HepG2 (cell line): ENCODE measurements around the gene TRAP1. TPM values are rescaled to one million over a fixed set of nuclear protein-coding genes. Genes with fewer than 3 reads are reported as not detected.
A peak's percentile ranks its signal among the peaks of the same experiment; 100 is the strongest.

ENCODE experiments used
- CHCHD3 ChIP-seq: sonication (generic); formaldehyde crosslinking; IDR thresholded peaks from 2 replicates; pipeline ENCODE4 v1.8.0; 2022; ENCODE audit warnings: mild to moderate bottlenecking, missing genetic modification reagents, moderate library complexity
- EZH2 ChIP-seq: conservative IDR thresholded peaks from 2 replicates; pipeline ENCODE4 v1.6.1; 2012; ENCODE audit warnings: mild to moderate bottlenecking, low read depth, low read length, moderate library complexity
- HOXA3 ChIP-seq: sonication (generic); formaldehyde crosslinking; IDR thresholded peaks from 2 replicates; pipeline ENCODE4 v1.5.0; 2020; ENCODE audit warnings: missing genetic modification reagents
- LCORL ChIP-seq, 2 experiments: fragments of 450-650 bp in 1 of 2; sonication (generic) in 1 of 2; formaldehyde crosslinking in 1 of 2; IDR thresholded peaks; 2 replicates each; pipeline versions ENCODE4 v1.5.0 to v1.6.1; 2017 to 2020; ENCODE audit warnings: antibody characterized with exemption in 1 of 2, missing genetic modification reagents in 1 of 2
- MBD4 ChIP-seq: IDR thresholded peaks from 2 replicates; pipeline ENCODE4 v1.6.1; 2012; ENCODE audit warnings: low read length, inconsistent platforms, borderline replicate concordance
- ZBTB10 ChIP-seq: sonication (generic); formaldehyde crosslinking; IDR thresholded peaks from 2 replicates; pipeline ENCODE4 v1.4.0; 2020; ENCODE audit warnings: missing genetic modification reagents, borderline replicate concordance
- ZNF124 ChIP-seq: sonication (generic); formaldehyde crosslinking; IDR thresholded peaks from 2 replicates; pipeline ENCODE4 v1.4.0; 2020; ENCODE audit warnings: missing genetic modification reagents
- ZNF547 ChIP-seq: sonication (generic); formaldehyde crosslinking; IDR thresholded peaks from 2 replicates; pipeline ENCODE4 v1.5.1; 2020; ENCODE audit warnings: mild to moderate bottlenecking, missing genetic modification reagents
- ZNF549 ChIP-seq: sonication (generic); formaldehyde crosslinking; IDR thresholded peaks from 2 replicates; pipeline ENCODE4 v1.5.0; 2020; ENCODE audit warnings: missing genetic modification reagents
- polyA plus RNA-seq, 8 experiments: library from polyadenylated mRNA; depleted of rRNA in 3 of 8; stranded (reverse) in 7 of 8; unstranded in 1 of 8; fragments of >200 nt; fragmentation: Illumina TruSeq in 4 of 8; extraction: Trizol in 4 of 8; gene quantifications; 2 replicates each; pipeline versions ENCODE4 v1.2.1 to v1.2.3, GENCODE V29; 2011 to 2016; ENCODE audit warnings: low read depth in 4 of 8, missing spikeins in 1 of 8, mixed read lengths in 1 of 8; ENCODE audit not compliant: insufficient read depth in 1 of 8
- total RNA-seq, 5 experiments: library from RNA; depleted of rRNA; stranded (reverse); fragments of >200 nt; fragmentation: Illumina TruSeq; extraction: Trizol; gene quantifications; 2 replicates each; pipeline ENCODE4 v1.2.3, GENCODE V29; 2016; ENCODE audit warnings: low read depth in 1 of 5
- TF ChIP-seq, protein P1 (sequence below): sonication (generic); formaldehyde crosslinking; IDR thresholded peaks from 2 replicates; pipeline ENCODE4 v1.4.0; 2020; ENCODE audit warnings: missing genetic modification reagents
- TF ChIP-seq, protein P2 (sequence below): sonication (generic); formaldehyde crosslinking; IDR thresholded peaks from 2 replicates; pipeline ENCODE4 v1.5.1; 2020; ENCODE audit warnings: mild to moderate bottlenecking, missing genetic modification reagents, moderate library complexity

TRAP1 gene
- total and polyA plus RNA-seq, 2 of the 13 experiments (the other 11 are each of a cell fraction or from before 2014, with no cell fraction given), result 127 to 240 TPM

- TF ChIP-seq, protein P1, sequence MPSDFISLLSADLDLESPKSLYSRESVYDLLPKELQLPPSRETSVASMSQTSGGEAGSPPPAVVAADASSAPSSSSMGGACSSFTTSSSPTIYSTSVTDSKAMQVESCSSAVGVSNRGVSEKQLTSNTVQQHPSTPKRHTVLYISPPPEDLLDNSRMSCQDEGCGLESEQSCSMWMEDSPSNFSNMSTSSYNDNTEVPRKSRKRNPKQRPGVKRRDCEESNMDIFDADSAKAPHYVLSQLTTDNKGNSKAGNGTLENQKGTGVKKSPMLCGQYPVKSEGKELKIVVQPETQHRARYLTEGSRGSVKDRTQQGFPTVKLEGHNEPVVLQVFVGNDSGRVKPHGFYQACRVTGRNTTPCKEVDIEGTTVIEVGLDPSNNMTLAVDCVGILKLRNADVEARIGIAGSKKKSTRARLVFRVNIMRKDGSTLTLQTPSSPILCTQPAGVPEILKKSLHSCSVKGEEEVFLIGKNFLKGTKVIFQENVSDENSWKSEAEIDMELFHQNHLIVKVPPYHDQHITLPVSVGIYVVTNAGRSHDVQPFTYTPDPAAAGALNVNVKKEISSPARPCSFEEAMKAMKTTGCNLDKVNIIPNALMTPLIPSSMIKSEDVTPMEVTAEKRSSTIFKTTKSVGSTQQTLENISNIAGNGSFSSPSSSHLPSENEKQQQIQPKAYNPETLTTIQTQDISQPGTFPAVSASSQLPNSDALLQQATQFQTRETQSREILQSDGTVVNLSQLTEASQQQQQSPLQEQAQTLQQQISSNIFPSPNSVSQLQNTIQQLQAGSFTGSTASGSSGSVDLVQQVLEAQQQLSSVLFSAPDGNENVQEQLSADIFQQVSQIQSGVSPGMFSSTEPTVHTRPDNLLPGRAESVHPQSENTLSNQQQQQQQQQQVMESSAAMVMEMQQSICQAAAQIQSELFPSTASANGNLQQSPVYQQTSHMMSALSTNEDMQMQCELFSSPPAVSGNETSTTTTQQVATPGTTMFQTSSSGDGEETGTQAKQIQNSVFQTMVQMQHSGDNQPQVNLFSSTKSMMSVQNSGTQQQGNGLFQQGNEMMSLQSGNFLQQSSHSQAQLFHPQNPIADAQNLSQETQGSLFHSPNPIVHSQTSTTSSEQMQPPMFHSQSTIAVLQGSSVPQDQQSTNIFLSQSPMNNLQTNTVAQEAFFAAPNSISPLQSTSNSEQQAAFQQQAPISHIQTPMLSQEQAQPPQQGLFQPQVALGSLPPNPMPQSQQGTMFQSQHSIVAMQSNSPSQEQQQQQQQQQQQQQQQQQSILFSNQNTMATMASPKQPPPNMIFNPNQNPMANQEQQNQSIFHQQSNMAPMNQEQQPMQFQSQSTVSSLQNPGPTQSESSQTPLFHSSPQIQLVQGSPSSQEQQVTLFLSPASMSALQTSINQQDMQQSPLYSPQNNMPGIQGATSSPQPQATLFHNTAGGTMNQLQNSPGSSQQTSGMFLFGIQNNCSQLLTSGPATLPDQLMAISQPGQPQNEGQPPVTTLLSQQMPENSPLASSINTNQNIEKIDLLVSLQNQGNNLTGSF (CRISPR knock-in tag), result no peak
- TF ChIP-seq ZNF124, result no peak
- TF ChIP-seq LCORL (IDR thresholded peaks at IDR 0.05), result no peak
- no peak for TF ChIP-seq LCORL (CRISPR knock-in tag; IDR thresholded peaks at IDR 0.05)
- no peak for TF ChIP-seq ZNF547
- 0 out of 2 replicates have a peak, but pooled peaks have one; percentile 68 for TF ChIP-seq CHCHD3 (CRISPR knock-in tag)
- no peak for TF ChIP-seq EZH2
- TF ChIP-seq, protein P2, sequence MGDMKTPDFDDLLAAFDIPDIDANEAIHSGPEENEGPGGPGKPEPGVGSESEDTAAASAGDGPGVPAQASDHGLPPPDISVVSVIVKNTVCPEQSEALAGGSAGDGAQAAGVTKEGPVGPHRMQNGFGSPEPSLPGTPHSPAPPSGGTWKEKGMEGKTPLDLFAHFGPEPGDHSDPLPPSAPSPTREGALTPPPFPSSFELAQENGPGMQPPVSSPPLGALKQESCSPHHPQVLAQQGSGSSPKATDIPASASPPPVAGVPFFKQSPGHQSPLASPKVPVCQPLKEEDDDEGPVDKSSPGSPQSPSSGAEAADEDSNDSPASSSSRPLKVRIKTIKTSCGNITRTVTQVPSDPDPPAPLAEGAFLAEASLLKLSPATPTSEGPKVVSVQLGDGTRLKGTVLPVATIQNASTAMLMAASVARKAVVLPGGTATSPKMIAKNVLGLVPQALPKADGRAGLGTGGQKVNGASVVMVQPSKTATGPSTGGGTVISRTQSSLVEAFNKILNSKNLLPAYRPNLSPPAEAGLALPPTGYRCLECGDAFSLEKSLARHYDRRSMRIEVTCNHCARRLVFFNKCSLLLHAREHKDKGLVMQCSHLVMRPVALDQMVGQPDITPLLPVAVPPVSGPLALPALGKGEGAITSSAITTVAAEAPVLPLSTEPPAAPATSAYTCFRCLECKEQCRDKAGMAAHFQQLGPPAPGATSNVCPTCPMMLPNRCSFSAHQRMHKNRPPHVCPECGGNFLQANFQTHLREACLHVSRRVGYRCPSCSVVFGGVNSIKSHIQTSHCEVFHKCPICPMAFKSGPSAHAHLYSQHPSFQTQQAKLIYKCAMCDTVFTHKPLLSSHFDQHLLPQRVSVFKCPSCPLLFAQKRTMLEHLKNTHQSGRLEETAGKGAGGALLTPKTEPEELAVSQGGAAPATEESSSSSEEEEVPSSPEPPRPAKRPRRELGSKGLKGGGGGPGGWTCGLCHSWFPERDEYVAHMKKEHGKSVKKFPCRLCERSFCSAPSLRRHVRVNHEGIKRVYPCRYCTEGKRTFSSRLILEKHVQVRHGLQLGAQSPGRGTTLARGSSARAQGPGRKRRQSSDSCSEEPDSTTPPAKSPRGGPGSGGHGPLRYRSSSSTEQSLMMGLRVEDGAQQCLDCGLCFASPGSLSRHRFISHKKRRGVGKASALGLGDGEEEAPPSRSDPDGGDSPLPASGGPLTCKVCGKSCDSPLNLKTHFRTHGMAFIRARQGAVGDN (CRISPR knock-in tag), result peak; percentile 49; the same call in 1 of the 2 replicates
- no peak for TF ChIP-seq HOXA3 (CRISPR knock-in tag)
- TF ChIP-seq MBD4, result no peak
- no peak for TF ChIP-seq ZBTB10 (CRISPR knock-in tag)
- no peak for TF ChIP-seq ZNF549
These were observed 76.5 kb downstream of the TRAP1 start (continued) for GRCh38 chr16:3640632-3641501.
